ENCODE measurements around the gene SH3BP1. TPM values are rescaled to one million over a fixed set of nuclear protein-coding genes. Genes with fewer than 3 reads are reported as not detected.

The SH3BP1 gene
- total and polyA plus RNA-seq, 2 of the 4 experiments (the other 2 are of a cell fraction), result 8.8 to 33.3 TPM

DNA sequence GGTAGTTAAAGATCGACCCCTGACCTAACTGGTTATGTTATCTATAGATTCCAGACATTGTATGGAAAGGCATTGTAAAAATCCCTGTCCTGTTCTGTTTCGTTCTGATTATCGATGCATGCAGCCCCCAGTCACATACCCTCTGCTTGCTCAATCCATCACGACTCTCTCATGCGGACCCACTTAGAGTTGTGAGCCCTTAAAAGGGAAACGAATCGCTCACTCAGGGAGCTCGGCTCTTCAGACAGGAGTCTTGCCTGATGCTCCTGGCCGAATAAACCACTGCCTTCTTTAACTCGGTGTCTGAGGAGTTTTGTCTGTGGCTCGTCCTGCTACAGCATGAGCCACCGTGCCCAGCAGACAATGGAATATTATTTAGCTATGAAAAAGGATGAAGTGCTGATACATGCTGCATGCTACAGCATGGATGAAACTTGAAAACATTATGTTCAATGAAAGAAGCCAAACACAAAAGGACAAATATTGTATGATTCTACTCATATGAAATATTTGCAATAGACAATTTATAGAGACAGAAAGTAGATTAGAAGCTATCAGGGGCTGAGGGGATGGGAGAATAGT is 47.6 kb upstream of the SH3BP1 start:
- Histone ChIP-seq H3K56ac (ENCODE audit: extremely low read depth, insufficient read depth, low read length) (no peak overlapping the region), H3K4me3 (ENCODE audit: insufficient read depth, low read depth, low read length) (no peak overlapping the region)
- 95% methylated on average over 5 of the region's 12 CpGs; no CpG with 5 or more reads in 1 of the 2 experiments for WGBS, 2 experiments (ENCODE audit: extremely low coverage in 2 of 2, insufficient read length in 1 of 2)

More for the DNA sequence above, 47.6 kb upstream of the SH3BP1 start:
- 0 out of 2 replicates have a peak overlapping the region, but pooled peaks have one; percentile 17 for H2AK5ac ChIP-seq (ENCODE audit: low read depth, low read length)
- H2BK5ac ChIP-seq (ENCODE audit: low read depth, low read length, poor library complexity, severe bottlenecking), result no peak overlapping the region
- no peak overlapping the region for H3K27ac ChIP-seq (ENCODE audit: insufficient read depth, low read length)
- POLR2A ChIA-PET (ENCODE audit: unreplicated experiment), result interaction anchor here (0.9 to 1.0 kb wide), 2 partner anchors 42 to 46 kb away, joined by 3 to 4 read pairs; no protein-coding TSS in a partner anchor
- H2BK15ac ChIP-seq (ENCODE audit: low read depth, low read length), result no peak overlapping the region
- H3K9me3 ChIP-seq (ENCODE audit: control insufficient read depth, insufficient read depth, low read length), result no peaks in the 10 kb centered on the region
- no peak overlapping the region for H2AFZ ChIP-seq (replicated peaks; ENCODE audit: low read length, poor library complexity)
- no peak for DNase-seq
- no TSS peak for BruUV-seq (replicated peaks)
- H3K79me1 ChIP-seq (ENCODE audit: low read depth in 1 of 2, low read length in 2 of 2), result no peaks in the 10 kb centered on the region
- 0 out of 2 replicates have a peak, but pooled peaks cover 3% of the 10 kb centered on the region for H3K9me1 ChIP-seq (ENCODE audit: insufficient read depth, low read length)
- intact Hi-C loops (cut with micrococcal nuclease), result loop anchor here (1.0 kb wide), 1 partner anchor 53 kb away; no protein-coding TSS in a partner anchor
- H3K23ac ChIP-seq (ENCODE audit: low read depth, low read length), result no peak overlapping the region
- H2BK20ac ChIP-seq (ENCODE audit: low read depth, low read length), result no peak overlapping the region
- H3K4me2 ChIP-seq (ENCODE audit: low read depth, low read length), result no peak overlapping the region
- H4K20me1 ChIP-seq (ENCODE audit: insufficient read depth, low read length), result no peaks in the 10 kb centered on the region
- H3K18ac ChIP-seq (ENCODE audit: low read depth, low read length), result no peak overlapping the region
- no peaks in the 10 kb centered on the region for H3K36me3 ChIP-seq (ENCODE audit: control insufficient read depth, insufficient read depth, low read length)
- TF ChIP-seq MXI1 (IDR thresholded peaks at IDR 0.05; ENCODE audit: borderline replicate concordance, low read depth, low read length) (no peak), POLR2A (IDR thresholded peaks at IDR 0.05; ENCODE audit: low read depth, low read length) (no peak), CEBPB (IDR thresholded peaks at IDR 0.05; ENCODE audit: low read depth, low read length) (no peak), CTCF (conservative IDR thresholded peaks at IDR 0.05; ENCODE audit: low read depth, low read length) (no peak), CHD1 (IDR thresholded peaks at IDR 0.05; ENCODE audit: low read depth, low read length) (no peak), BHLHE40 (IDR thresholded peaks at IDR 0.05; ENCODE audit: low read depth, low read length) (no peak), SMC3 (IDR thresholded peaks at IDR 0.05; ENCODE audit: low read depth, low read length) (no peak), RAD21 (IDR thresholded peaks at IDR 0.05; ENCODE audit: low read length) (no peak)
- H2BK120ac ChIP-seq (ENCODE audit: low read depth, low read length), result no peak overlapping the region
- H4K5ac ChIP-seq (ENCODE audit: low read depth, low read length), result no peak overlapping the region
- H4K91ac ChIP-seq (ENCODE audit: insufficient read depth, low read depth, low read length), result no peak overlapping the region
- H2AK9ac ChIP-seq (replicated peaks; ENCODE audit: low read depth, low read length, poor library complexity), result no peak overlapping the region
- H3K27me3 ChIP-seq (ENCODE audit: control insufficient read depth, insufficient read depth, low read length), result peaks cover 19% of the 10 kb centered on the region
- H4K8ac ChIP-seq (ENCODE audit: low read depth in 2 of 2, low read length in 2 of 2), result peak overlapping the region; percentile 16 to 65; a peak in 2 of 4 replicates
- in situ Hi-C loops (cut with MboI; ENCODE audit: low sequenced_read_pairs), result no loop called here
- H3K4me1 ChIP-seq (ENCODE audit: control insufficient read depth, insufficient read depth, low read length), result no peaks in the 10 kb centered on the region; the same call in 1 of the 2 replicates
- H3K14ac ChIP-seq (replicated peaks; ENCODE audit: low read depth, low read length), result no peak overlapping the region
- H3K4ac ChIP-seq (ENCODE audit: low read depth, low read length), result no peak overlapping the region
- H3K9ac ChIP-seq (ENCODE audit: low read depth, low read length), result no peak overlapping the region
- ATAC-seq (ENCODE audit: low read depth), result no peak
- dilution Hi-C loops (cut with HindIII; ENCODE audit: low sequenced_read_pairs, unreplicated experiment), result no loop called here
- CTCF ChIA-PET, result interaction anchor here (0.8 to 1.8 kb wide), 16 partner anchors 9 to 119 kb away, joined by 3 to 28 read pairs (median 4); partner anchors contain the start of gene GGA1

Measured in IMR-90 (cell line).